ENCODE data around the gene VSTM2B.

VSTM2B gene

DNA sequence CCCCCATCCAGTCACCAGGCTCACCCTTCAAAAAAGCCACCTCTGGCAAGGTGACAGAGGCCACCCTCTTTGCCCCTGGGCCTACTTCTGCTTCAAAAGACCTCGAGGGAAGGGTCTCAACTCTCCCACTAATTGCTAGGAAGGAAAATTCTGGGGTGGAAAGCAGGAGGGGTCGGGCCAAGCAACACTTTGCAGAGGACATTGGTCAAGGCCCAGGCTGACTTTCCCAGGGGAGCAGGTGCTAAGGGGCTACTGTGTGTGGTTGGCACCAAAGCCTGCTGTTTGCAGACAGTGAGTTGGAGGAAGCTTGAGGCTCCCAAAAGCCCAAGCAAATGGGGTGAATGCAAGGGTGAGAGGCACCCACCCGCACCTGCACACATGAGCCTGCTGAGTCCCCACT lies 28.6 kb upstream of the VSTM2B start:
- no peak for DNase-seq (ENCODE audit: low read depth)

DNA sequence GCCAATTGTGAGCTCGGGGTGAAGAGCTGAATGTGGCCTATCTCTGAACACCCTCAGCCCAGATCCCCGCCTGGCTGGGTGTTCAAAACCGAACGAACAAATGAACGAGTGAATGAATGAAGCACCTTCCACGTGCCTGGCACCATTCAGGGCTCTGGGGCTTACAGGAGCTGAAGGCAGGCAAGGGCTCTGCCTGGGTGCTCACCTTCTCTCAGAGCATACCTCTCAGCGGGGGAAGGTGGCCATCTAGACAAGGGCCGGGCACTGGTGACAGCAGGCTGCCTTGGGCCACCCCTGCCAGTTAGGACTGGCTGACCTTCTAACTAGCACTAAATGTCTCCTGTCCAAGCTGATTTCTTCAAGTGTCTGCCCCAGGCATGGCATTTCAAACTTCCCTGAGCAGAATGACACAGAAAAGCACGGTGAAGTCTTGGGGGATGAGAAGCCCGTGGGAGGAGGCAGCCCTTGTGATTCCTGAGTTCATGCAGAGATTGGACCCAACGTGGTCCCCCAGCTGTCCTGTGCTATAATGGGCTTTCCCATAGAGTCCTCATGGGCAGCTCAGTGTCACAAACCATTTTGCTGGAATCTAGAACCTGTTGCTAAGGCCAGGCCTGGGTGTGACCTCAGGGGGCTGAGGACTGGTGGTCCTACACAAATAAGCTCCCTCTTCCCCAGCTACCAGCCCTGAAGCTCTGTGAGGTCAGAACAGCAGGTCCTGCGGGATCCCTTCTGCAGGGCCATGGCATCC lies 27.9 kb upstream of the VSTM2B start:
- DNase-seq (ENCODE audit: low read depth), result no peak

DNA sequence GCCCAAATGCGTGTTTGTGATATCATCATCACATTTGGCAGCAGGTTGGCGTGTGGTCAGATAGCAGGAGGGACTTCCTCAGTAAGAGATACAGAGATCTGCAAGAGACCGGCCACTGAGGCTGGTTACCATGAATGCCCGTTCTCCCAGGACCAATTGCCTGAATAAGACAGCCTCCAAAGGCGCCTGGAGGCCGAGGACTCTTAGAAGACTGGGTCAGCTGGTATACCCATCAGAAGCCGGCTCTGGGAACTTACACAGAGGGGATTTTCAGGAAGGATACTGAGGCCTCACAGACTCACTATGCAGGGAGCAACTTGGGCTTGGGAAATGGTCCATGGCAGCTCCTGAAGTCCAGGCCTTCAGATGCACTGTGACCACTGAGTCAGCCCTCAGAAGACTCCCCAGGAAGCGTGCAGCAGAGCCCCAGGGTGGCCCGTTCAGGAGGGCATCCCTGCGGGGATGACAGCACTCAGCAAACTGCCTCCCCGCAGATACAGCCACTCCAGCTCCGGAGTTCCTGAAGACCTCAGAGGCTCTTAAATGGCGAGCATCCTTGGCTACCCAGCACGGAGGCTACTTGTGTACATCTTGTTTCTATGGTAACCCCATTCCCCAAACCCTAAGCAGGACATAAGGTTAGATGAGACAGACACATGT lies 26.4 kb upstream of the VSTM2B start:
- no peak for DNase-seq (ENCODE audit: low read depth)

- DNase-seq (ENCODE audit: low read depth), result no peak
Observed at GRCh38 chr19:29499921-29500590, 25.7 kb upstream of the VSTM2B start.

DNA sequence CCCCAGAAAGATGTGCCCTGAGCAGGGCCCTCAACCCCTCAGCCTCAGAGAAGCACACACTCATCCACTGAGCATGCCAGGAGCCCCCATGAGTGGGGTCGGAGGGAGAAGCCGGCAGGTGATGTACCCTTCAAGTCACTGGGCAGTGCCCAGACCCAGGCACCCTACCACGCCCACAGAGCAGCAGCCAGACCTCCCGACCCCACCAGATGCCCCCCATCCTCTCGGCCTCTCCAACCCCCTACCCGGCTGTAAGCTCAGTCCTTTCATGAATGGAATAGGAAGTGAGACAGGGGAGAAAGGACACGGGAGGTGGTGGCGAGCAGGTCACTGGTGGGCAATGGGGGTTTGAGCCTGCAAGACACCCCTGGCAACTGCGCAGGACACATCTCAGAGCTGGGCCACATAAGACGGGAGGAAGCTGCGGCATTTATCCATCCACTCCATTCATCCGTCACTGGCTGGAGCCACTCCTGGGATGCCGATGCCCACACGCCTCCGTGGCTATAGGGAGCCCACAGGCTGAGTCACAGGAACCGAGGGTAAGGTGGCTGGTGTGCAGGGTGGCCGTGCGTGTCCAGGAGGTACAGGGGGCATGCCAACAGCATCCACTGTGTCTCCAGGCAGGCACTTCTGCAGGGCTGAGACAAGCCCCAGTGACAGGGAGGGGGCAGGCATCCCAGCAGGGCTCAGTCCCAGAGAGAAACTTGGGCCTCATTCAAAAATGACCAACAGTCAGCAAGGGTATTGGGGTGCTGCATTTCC lies 23.8 kb upstream of the VSTM2B start:
- no peak for DNase-seq (ENCODE audit: low read depth)

- no peak for DNase-seq (ENCODE audit: low read depth)
Observed at GRCh38 chr19:29502581-29502850, 23.3 kb upstream of the VSTM2B start.

GRCh38 chr19:29503140-29503758 lies 22.5 kb upstream of the VSTM2B start:
- DNase-seq (ENCODE audit: low read depth), result no peak

GRCh38 chr19:29503785-29504184 lies 22.0 kb upstream of the VSTM2B start:
- no peak for DNase-seq (ENCODE audit: low read depth)

GRCh38 chr19:29504454-29504853 lies 21.3 kb upstream of the VSTM2B start:
- DNase-seq (ENCODE audit: low read depth), result no peak

- no peak for DNase-seq (ENCODE audit: low read depth)
Observed at GRCh38 chr19:29505097-29505824, 20.5 kb upstream of the VSTM2B start.

GRCh38 chr19:29506619-29506911 lies 19.2 kb upstream of the VSTM2B start:
- no peak for DNase-seq (ENCODE audit: low read depth)

GRCh38 chr19:29507081-29507860 lies 18.5 kb upstream of the VSTM2B start:
- no peak for DNase-seq (ENCODE audit: low read depth)

DNA sequence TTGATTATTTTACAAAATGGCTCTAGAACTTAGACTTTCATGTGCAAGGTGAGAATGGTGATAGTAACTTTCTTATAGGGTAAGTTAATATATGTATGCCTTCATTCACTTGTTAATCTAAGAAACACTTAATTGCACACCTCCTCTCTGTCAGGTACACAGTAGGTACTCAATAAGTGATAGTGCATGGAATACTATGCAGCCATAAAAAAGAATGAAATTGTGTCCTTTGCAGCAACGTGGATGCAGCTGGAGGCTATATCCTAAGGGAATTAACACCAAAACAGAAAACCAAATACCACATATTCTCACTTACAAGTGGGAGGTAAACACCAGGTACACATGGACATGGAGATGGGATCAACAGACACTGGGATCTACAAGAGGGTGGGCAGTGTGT lies 17.6 kb upstream of the VSTM2B start:
- no peak for DNase-seq (ENCODE audit: low read depth)

GRCh38 chr19:29509456-29509855 lies 16.3 kb upstream of the VSTM2B start:
- DNase-seq (ENCODE audit: low read depth), result no peak

GRCh38 chr19:29510701-29511265 lies 15.0 kb upstream of the VSTM2B start:
- no peak for DNase-seq (ENCODE audit: low read depth)

DNA sequence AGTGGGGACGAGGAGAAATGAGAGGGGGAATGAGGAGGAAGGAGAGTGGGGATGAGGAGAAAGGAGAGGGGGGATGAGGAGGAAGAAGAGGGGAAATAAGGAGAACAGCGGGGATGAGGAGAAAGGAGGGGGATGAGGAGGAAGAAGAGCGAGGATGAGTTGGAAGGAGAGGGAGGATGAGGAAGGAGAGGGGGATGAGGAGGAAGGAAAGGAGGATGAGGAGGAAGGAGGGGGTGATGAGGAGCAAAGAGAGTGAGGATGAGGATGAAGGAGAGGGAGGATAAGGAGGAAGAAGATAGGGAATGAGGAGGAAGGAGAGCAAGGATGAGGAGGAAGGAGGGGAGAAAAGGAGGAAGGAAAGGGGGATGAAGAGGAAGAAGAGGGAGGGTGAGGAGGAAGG lies 14.0 kb upstream of the VSTM2B start:
- no peak for DNase-seq (ENCODE audit: low read depth)

DNA sequence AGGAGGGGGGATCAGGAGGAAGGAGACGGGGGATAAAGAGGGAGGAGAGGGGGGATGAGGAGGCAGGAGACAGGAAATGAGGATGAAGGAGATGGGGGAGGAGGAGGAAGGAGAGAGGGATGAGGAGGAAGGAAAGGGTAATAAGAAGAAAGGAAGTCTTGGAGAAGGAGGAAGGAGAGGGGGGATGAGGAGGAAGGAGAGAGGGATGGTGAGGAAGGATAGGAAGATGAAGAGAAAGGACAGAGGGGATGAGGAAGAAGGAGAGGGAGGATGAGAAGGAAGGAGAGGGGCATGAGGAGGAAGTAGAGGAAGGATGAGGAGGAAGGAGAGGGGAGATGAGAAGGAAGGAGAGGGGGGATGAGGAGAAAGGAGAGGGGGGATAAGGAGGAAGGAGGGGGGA lies 13.0 kb upstream of the VSTM2B start:
- DNase-seq (ENCODE audit: low read depth), result no peak

- no peak for DNase-seq (ENCODE audit: low read depth)
Observed at GRCh38 chr19:29514525-29515232, 11.1 kb upstream of the VSTM2B start.

DNA sequence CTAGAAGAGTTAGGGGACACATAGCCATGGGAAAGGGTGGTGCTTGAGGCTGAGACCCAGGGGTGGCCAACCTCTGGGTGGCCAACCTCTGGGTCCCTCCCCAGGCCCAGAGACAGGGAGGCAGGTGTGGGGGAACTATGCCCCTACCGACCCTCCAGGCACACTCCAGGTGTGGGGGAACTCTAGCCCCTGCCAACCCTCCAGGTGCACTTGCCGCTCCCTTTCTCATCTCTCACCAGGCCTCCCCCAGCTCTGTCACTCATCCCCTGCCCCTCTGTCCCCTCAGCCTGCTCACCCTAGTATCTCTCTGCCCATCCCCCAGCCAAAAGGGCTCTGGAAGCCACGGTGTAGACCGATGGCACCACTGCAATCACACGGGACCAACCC lies 10.6 kb upstream of the VSTM2B start:
- DNase-seq (ENCODE audit: low read depth), result no peak

DNA sequence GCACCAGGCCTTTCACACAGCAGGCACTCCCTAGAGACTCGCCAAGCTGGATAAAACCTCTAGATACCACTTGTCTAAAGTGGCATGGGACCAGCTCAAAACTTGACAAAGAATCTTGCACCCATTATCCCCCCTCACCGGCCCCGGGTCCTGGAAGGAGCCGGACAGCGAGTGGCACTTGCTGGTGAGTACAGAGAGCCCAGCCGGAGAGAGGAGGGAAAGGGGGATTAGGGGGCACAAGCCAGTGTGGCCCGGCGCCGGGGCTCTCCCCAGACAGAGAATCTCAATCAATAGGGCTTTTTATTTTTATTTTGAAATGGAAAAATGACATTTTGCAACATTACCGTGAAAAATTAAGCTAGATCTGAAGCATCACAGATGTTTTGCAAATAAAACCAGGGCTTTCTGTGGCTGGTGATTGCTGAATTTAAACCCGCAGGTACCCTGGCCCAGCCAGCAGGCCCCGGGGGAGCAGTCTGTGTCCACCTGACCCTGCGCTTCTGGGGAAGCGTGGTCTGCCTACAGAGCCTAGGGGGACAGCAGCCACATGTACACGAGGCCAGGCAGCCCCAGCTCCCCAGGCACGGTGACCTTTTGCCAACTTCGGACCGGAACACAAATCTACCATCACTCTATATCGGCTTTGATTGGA lies 10.0 kb upstream of the VSTM2B start:
- DNase-seq (ENCODE audit: low read depth), result no peak
